PC-3 (cell line): ENCODE results near the gene FSTL5. TPM values are rescaled to one million over a fixed set of nuclear protein-coding genes. Genes with fewer than 3 reads are reported as not detected.

ENCODE experiments used
- ATAC-seq: fragments of 200-7000 bp; cut with Tn5 transposase; 2 replicates; pipeline ENCODE4 v1.9.1; 2020; ENCODE audit warnings: mild to moderate bottlenecking, moderate library complexity
- BruUV-seq: library from RNA; stranded (reverse); fragments of 400-500 nt; replicated peaks from 2 replicates; lab custom pipeline; 2021; lab: Mats Ljungman, UMichigan
- CTCF ChIA-PET: fragments of 300-600 bp; sonication (Branson Sonifier 250); formaldehyde crosslinking; loops from one replicate; lab custom pipeline; 2022; ENCODE audit warnings: antibody characterized with exemption; lab: Charles Lee
- POLR2A ChIA-PET: fragments of 300-600 bp; sonication (Branson Sonifier 250); formaldehyde crosslinking; loops from one replicate; lab custom pipeline; 2022; ENCODE audit warnings: antibody characterized with exemption; ENCODE audit not compliant: unreplicated experiment; lab: Charles Lee
- DNase-seq: peaks from one replicate; pipeline ENCODE4 v3.0.0-alpha.2; 2015
- H2AFZ ChIP-seq: fragments of 300-600 bp; sonication (generic); 2 replicates; pipeline ENCODE4 v1.6.0; 2016; ENCODE audit warnings: antibody characterized with exemption, low read length
- H3F3A ChIP-seq: fragments of 300-600 bp; sonication (generic); one replicate; pipeline ENCODE4 v1.6.0; 2017; ENCODE audit warnings: antibody characterized with exemption, low read length, control low read depth, mild to moderate bottlenecking; ENCODE audit not compliant: unreplicated experiment
- H3K27ac ChIP-seq: fragments of 300-600 bp; sonication (generic); 2 replicates; pipeline ENCODE4 v1.5.1; 2016; ENCODE audit warnings: mild to moderate bottlenecking, low read length
- H3K27me3 ChIP-seq: fragments of 300-600 bp; sonication (generic); 2 replicates; pipeline ENCODE4 v1.6.1; 2016; ENCODE audit warnings: low read length, mixed read lengths
- H3K36me3 ChIP-seq: fragments of 300-600 bp; sonication (generic); 2 replicates; pipeline ENCODE4 v1.6.1; 2016; ENCODE audit warnings: low read depth, mixed run types, low read length, mixed read lengths
- H3K4me1 ChIP-seq: fragments of 300-600 bp; sonication (generic); 2 replicates; pipeline ENCODE4 v1.5.1; 2016; ENCODE audit warnings: low read length; ENCODE audit not compliant: insufficient read depth
- H3K4me2 ChIP-seq: fragments of 300-600 bp; sonication (generic); 2 replicates; pipeline ENCODE4 v1.6.0; 2016; ENCODE audit warnings: low read length
- H3K4me3 ChIP-seq: fragments of 300-600 bp; sonication (generic); 2 replicates; pipeline ENCODE4 v1.5.1; 2016; ENCODE audit warnings: mild to moderate bottlenecking, low read length, mixed read lengths
- H3K79me2 ChIP-seq: fragments of 300-600 bp; sonication (generic); 2 replicates; pipeline ENCODE4 v1.6.1; 2017; ENCODE audit warnings: low read length, mixed read lengths
- H3K9ac ChIP-seq: fragments of 300-600 bp; sonication (generic); 2 replicates; pipeline ENCODE4 v1.6.0; 2016; ENCODE audit warnings: mild to moderate bottlenecking, low read length
- H3K9me2 ChIP-seq: fragments of 300-600 bp; sonication (generic); replicated peaks from 2 replicates; pipeline ENCODE4 v1.6.1; 2016; ENCODE audit warnings: mixed run types, low read length, mixed read lengths
- H3K9me3 ChIP-seq: fragments of 300-600 bp; sonication (generic); 2 replicates; pipeline ENCODE4 v1.6.1; 2016; ENCODE audit warnings: low read length, mixed read lengths
- H4K20me1 ChIP-seq: fragments of 300-600 bp; sonication (generic); 2 replicates; pipeline ENCODE4 v1.6.1; 2016; ENCODE audit warnings: low read length, mixed read lengths
- EZH2 ChIP-seq: fragments of 300-600 bp; sonication (generic); IDR thresholded peaks from one replicate; pipeline ENCODE4 v1.6.1; 2017; ENCODE audit warnings: antibody characterized with exemption, mild to moderate bottlenecking, low read length; ENCODE audit not compliant: unreplicated experiment
- EZH2phosphoT487 ChIP-seq: fragments of 300-600 bp; sonication (generic); IDR thresholded peaks from 2 replicates; pipeline ENCODE4 v1.6.1; 2018; ENCODE audit warnings: mild to moderate bottlenecking, antibody characterized with exemption, low read length, borderline replicate concordance
- intact Hi-C: fragments of 100-400 bp; cut with micrococcal nuclease; formaldehyde crosslinking; loops from 2 replicates; pipeline ENCODE4 v1.9.0; 2023
- total RNA-seq: library from RNA; depleted of rRNA; stranded (reverse); fragments of >200 nt; gene quantifications from 2 replicates; pipeline ENCODE4 v1.2.3, GENCODE V29; 2014
- TF ChIP-seq, protein P1 (sequence below): fragments of 300-600 bp; sonication (generic); conservative IDR thresholded peaks from 2 replicates; pipeline ENCODE4 v1.5.1; 2017; ENCODE audit warnings: antibody characterized with exemption, low read depth, mild to moderate bottlenecking, low read length

Gene FSTL5
- total RNA-seq, 1 experiment from 2014 or later: not detected

GRCh38 chr4:161936625-161937550, 226.9 kb downstream of the FSTL5 start:
- intact Hi-C loops: loop anchor here (5.0 to 10.0 kb wide), 2 partner anchors 62 to 225 kb away; no protein-coding TSS in a partner anchor
- H3K9me3 ChIP-seq: no peaks in the 10 kb centered on the region
- no peak overlapping the region for H3K9ac ChIP-seq
- H3K9me2 ChIP-seq: no peaks in the 10 kb centered on the region
- H3K79me2 ChIP-seq: no peaks in the 10 kb centered on the region
- ATAC-seq (peak; percentile 99), DNase-seq (peak; percentile 91)
- H3F3A ChIP-seq: no peaks in the 10 kb centered on the region
- H3K36me3 ChIP-seq: no peaks in the 10 kb centered on the region
- no peak overlapping the region for H2AFZ ChIP-seq
- H3K4me2 ChIP-seq: peak overlapping the region; percentile 56
- H3K4me3 ChIP-seq: no peak overlapping the region
- peaks cover 26% of the 10 kb centered on the region for H3K4me1 ChIP-seq
- no peaks in the 10 kb centered on the region for H3K27me3 ChIP-seq
- TF ChIP-seq EZH2 (no peak), EZH2phosphoT487 (no peak)
- TF ChIP-seq, protein P1, sequence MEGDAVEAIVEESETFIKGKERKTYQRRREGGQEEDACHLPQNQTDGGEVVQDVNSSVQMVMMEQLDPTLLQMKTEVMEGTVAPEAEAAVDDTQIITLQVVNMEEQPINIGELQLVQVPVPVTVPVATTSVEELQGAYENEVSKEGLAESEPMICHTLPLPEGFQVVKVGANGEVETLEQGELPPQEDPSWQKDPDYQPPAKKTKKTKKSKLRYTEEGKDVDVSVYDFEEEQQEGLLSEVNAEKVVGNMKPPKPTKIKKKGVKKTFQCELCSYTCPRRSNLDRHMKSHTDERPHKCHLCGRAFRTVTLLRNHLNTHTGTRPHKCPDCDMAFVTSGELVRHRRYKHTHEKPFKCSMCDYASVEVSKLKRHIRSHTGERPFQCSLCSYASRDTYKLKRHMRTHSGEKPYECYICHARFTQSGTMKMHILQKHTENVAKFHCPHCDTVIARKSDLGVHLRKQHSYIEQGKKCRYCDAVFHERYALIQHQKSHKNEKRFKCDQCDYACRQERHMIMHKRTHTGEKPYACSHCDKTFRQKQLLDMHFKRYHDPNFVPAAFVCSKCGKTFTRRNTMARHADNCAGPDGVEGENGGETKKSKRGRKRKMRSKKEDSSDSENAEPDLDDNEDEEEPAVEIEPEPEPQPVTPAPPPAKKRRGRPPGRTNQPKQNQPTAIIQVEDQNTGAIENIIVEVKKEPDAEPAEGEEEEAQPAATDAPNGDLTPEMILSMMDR: no peak
- ChIA-PET CTCF (no interaction called here), POLR2A (no interaction called here)
- no peaks in the 10 kb centered on the region for H4K20me1 ChIP-seq
- no TSS peak for BruUV-seq
- peak overlapping the region; percentile 64 for H3K27ac ChIP-seq

GRCh38 chr4:161931089-161931488, 232.7 kb downstream of the FSTL5 start:
- ATAC-seq: no peak
- CTCF ChIA-PET: no interaction called here

More at GRCh38 chr4:161931089-161931488, 232.7 kb downstream of the FSTL5 start:
- no peaks in the 10 kb centered on the region for H3K9me3 ChIP-seq
- H3K27me3 ChIP-seq: no peaks in the 10 kb centered on the region
- peak; percentile 23 for DNase-seq
- H3K4me3 ChIP-seq: no peak overlapping the region
- H2AFZ ChIP-seq: no peak overlapping the region
- POLR2A ChIA-PET: no interaction called here
- no peaks in the 10 kb centered on the region for H4K20me1 ChIP-seq
- no peaks in the 10 kb centered on the region for H3K9me2 ChIP-seq
- H3K27ac ChIP-seq: no peak overlapping the region
- no peaks in the 10 kb centered on the region for H3F3A ChIP-seq
- no peaks in the 10 kb centered on the region for H3K79me2 ChIP-seq
- H3K4me2 ChIP-seq: no peak overlapping the region
- H3K9ac ChIP-seq: no peak overlapping the region
- BruUV-seq: no TSS peak
- H3K36me3 ChIP-seq: no peaks in the 10 kb centered on the region
- TF ChIP-seq, protein P1: no peak
- no peak for TF ChIP-seq EZH2phosphoT487
- no peak for TF ChIP-seq EZH2
- intact Hi-C loops: loop anchor here (10.0 kb wide), 1 partner anchor 56 kb away; no protein-coding TSS in a partner anchor
- H3K4me1 ChIP-seq: peaks cover 9% of the 10 kb centered on the region
